ENCODE measurements around the gene RFC4. TPM values are rescaled to one million over a fixed set of nuclear protein-coding genes. Genes with fewer than 3 reads are reported as not detected.

Gene RFC4
- total and polyA plus RNA-seq, 2 donors (not counting 3 experiments of a cell fraction or from before 2014, with no cell fraction given) = 6.2 to 33.7 TPM

GRCh38 chr3:186854146-186854545 is 47.9 kb upstream of the RFC4 start:
- Histone ChIP-seq H3K9ac (replicated peaks; ENCODE audit: extremely low read depth, insufficient read depth, low read length) (no peak overlapping the region), H3K36me3 (ENCODE audit: control insufficient read depth in 2 of 2, extremely low read depth in 1 of 2, insufficient read depth in 2 of 2, low read length in 2 of 2) (no peaks in the 10 kb centered on the region), H3K27ac (ENCODE audit: insufficient read depth, low read depth, low read length) (no peak overlapping the region), H4K20me1 (replicated peaks; ENCODE audit: control insufficient read depth, extremely low read depth, insufficient read depth, low read length) (no peaks in the 10 kb centered on the region), H3K9me1 (replicated peaks; ENCODE audit: control insufficient read depth, extremely low read depth, insufficient read depth, low read length) (no peaks in the 10 kb centered on the region), H3K9me3 (replicated peaks; ENCODE audit: control insufficient read depth, insufficient read depth, low read length) (no peaks in the 10 kb centered on the region), H2AFZ (ENCODE audit: low read depth, low read length) (no peak overlapping the region), H3K4me3 (replicated peaks in 1 of 3; ENCODE audit: insufficient read depth in 1 of 3, low read depth in 1 of 3, low read length in 3 of 3) (no peak overlapping the region), H3K27me3 (ENCODE audit: control insufficient read depth in 2 of 2, insufficient read depth in 2 of 2, low read length in 2 of 2) (no peaks in the 10 kb centered on the region), H3K4me1 (ENCODE audit: control insufficient read depth, extremely low read depth, insufficient read depth, low read length) (no peaks in the 10 kb centered on the region), H3K4me2 (ENCODE audit: insufficient read depth, low read length) (no peak overlapping the region), H3K79me2 (ENCODE audit: control insufficient read depth, insufficient read depth, low read length) (no peaks in the 10 kb centered on the region)
- BruUV-seq (replicated peaks) = no TSS peak
- FAIRE-seq (no peak), DNase-seq (ENCODE audit: low read depth, low spot score) (no peak)
- CTCF ChIA-PET = interaction anchor here (3.3 kb wide), 1 partner anchor 311 kb away, joined by 16 read pairs; no protein-coding TSS in a partner anchor
- TF ChIP-seq POLR2AphosphoS5 (IDR thresholded peaks at IDR 0.05; ENCODE audit: insufficient read depth, low read depth, low read length) (no peak), MYC (IDR thresholded peaks at IDR 0.05; ENCODE audit: low read depth, low read length) (no peak), GATA2 (IDR thresholded peaks at IDR 0.05; ENCODE audit: insufficient read depth, insufficient read length, low read depth, low read length) (no peak), FOS (IDR thresholded peaks at IDR 0.05; ENCODE audit: borderline replicate concordance, insufficient read depth, low read length) (no peak), EZH2 (IDR thresholded peaks at IDR 0.05; ENCODE audit: borderline replicate concordance, low read depth, low read length, severe bottlenecking) (no peak), POLR2A (IDR thresholded peaks at IDR 0.05; ENCODE audit: low read depth, low read length) (no peak), JUN (IDR thresholded peaks at IDR 0.05; ENCODE audit: borderline replicate concordance, insufficient read depth, insufficient read length, low read depth) (no peak)
- TF ChIP-seq, protein P1, sequence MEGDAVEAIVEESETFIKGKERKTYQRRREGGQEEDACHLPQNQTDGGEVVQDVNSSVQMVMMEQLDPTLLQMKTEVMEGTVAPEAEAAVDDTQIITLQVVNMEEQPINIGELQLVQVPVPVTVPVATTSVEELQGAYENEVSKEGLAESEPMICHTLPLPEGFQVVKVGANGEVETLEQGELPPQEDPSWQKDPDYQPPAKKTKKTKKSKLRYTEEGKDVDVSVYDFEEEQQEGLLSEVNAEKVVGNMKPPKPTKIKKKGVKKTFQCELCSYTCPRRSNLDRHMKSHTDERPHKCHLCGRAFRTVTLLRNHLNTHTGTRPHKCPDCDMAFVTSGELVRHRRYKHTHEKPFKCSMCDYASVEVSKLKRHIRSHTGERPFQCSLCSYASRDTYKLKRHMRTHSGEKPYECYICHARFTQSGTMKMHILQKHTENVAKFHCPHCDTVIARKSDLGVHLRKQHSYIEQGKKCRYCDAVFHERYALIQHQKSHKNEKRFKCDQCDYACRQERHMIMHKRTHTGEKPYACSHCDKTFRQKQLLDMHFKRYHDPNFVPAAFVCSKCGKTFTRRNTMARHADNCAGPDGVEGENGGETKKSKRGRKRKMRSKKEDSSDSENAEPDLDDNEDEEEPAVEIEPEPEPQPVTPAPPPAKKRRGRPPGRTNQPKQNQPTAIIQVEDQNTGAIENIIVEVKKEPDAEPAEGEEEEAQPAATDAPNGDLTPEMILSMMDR (IDR thresholded peaks at IDR 0.05; ENCODE audit: extremely low read depth in 1 of 2, insufficient read depth in 1 of 2, low read depth in 1 of 2, low read length in 2 of 2) = no peak
- TF ChIP-seq, protein P2, sequence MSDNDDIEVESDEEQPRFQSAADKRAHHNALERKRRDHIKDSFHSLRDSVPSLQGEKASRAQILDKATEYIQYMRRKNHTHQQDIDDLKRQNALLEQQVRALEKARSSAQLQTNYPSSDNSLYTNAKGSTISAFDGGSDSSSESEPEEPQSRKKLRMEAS (IDR thresholded peaks at IDR 0.05; ENCODE audit: insufficient read depth, insufficient read length) = no peak
- dilution Hi-C loops (cut with MboI; ENCODE audit: extremely low pct_ligation_motif_present, low sequenced_read_pairs) (no loop called here), intact Hi-C loops (cut with micrococcal nuclease) (no loop called here)
- POLR2A ChIA-PET = interaction anchor here (0.6 kb wide), 1 partner anchor 115 kb away, joined by 3 read pairs; no protein-coding TSS in a partner anchor

Data from endothelial cell of umbilical vein (primary cell).